GM12873 (cell line): Measurements from ENCODE around the gene INTS15.

ENCODE experiments used
- CTCF ChIP-seq: IDR thresholded peaks from 2 replicates; pipeline ENCODE4 v1.5.1; 2012; ENCODE audit warnings: low read depth, mild to moderate bottlenecking, moderate library complexity, low read length, control low read depth; ENCODE audit not compliant: insufficient read depth; ENCODE audit errors: missing control alignments

The INTS15 gene

DNA sequence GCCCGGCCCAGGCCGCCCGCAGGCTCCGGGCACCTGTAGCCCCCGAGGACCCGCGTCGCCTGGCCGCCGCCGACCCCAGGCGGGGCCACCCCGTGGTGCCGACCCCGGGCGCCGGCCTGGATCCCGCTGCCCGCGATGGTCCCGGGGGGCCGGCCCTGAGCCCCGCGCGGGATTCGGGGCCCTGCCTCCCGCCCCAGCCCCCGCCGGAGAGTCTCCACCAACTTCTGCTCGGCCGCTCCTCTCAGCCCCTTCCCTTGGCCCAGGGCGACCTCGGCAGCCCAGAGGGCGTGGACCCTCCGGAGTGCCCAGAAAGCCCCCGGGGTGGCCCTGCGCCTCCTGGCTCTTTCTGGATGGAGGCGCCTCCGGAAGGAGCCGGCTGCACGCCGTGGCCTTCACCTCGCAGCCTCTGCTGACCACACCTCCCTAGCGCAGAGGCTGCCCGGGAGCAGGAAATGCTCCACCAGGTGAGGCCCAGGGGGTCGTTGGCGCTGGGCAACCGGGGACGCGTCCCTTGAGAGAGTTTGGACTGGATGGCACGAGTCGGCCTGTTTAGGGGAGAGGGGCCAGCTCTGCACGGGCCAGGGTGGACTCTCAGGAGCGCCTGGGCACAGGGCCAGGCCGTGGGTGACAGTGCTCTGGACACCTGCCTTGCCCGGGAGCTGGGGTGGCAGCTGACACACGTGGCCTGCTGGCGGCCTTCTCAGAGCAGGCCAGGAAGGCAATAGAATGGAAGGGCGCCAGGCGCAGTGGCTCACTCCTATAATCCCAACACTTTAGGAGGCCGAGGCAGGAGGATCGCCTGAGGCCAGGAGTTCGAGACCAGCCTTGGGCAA, 26.1 kb downstream of the INTS15 start:
- no peak for TF ChIP-seq CTCF

GRCh38 chr7:6616854-6617643, 27.2 kb downstream of the INTS15 start:
- TF ChIP-seq CTCF, result no peak

GRCh38 chr7:6618621-6619020, 28.8 kb downstream of the INTS15 start:
- no peak for TF ChIP-seq CTCF

DNA sequence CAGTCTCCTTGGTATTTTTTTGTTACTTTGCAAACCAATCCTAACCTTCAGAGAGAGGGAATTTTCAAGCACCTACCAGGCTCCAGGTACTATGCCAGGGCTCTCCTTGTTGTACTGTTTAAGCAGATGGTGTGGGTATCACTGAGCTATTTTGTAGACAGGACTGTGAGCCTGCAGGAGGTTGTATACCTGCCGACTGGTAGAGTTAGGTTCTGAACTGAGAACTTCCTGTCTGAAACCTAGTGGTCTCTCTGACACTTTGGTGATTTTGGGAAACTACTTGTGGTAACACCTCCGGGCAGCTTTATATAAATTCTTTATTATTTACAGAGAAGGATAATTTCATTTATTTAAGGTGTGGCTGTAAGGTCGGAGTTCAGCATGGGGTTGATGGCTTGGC, 30.1 kb downstream of the INTS15 start:
- no peak for TF ChIP-seq CTCF

- TF ChIP-seq CTCF, result no peak
Observed at GRCh38 chr7:6621195-6622133, 31.6 kb downstream of the INTS15 start.

GRCh38 chr7:6622134-6622710, 32.4 kb downstream of the INTS15 start:
- TF ChIP-seq CTCF, result no peak
